Heart left ventricle (tissue), 16 donors: Measurements from ENCODE around the gene PPIP5K2. TPM values are rescaled to one million over a fixed set of nuclear protein-coding genes. Genes with fewer than 3 reads are reported as not detected.
A peak's percentile ranks its signal among the peaks of the same experiment; 100 is the strongest.
"Not testable (repeated sequence)": the region's sequence is repeated elsewhere in the genome, so short reads cannot be mapped to it uniquely, and the experiment has no call there.

Source experiments
- ATAC-seq, 4 donors: fragments of 200-7000 bp; cut with Tn5 transposase; one replicate each; pipeline ENCODE4 v1.9.1; 2020 to 2022; ENCODE audit warnings: moderate library complexity in 4 of 4, mild to moderate bottlenecking in 3 of 4, moderate number of reproducible peaks in 1 of 4
- DNase-seq, 5 donors: peaks; one replicate each; pipeline ENCODE4 v3.0.0-alpha.2; 2020
- H3K27ac ChIP-seq, 12 donors: fragments of 200-600 bp; sonication (generic) in 4 of 12; one replicate each; pipeline versions ENCODE4 v1.5.0 to v1.8.0; 2016 to 2022; ENCODE audit warnings: mild to moderate bottlenecking in 2 of 12
- H3K27me3 ChIP-seq, 9 donors: fragments of 200-600 bp; sonication (generic) in 2 of 9; one replicate each; pipeline versions ENCODE4 v1.5.1 to v1.8.0; 2016 to 2022; ENCODE audit warnings: mild to moderate bottlenecking in 3 of 9
- H3K36me3 ChIP-seq, 9 donors: fragments of 200-600 bp; sonication (generic) in 2 of 9; one replicate each; pipeline versions ENCODE4 v1.5.0 to v1.8.0; 2018 to 2022; ENCODE audit warnings: mild to moderate bottlenecking in 2 of 9
- H3K4me1 ChIP-seq, 12 donors: fragments of 200-600 bp; sonication (generic) in 4 of 12; one replicate each; pipeline versions ENCODE4 v1.5.0 to v1.8.0; 2016 to 2022; ENCODE audit warnings: mild to moderate bottlenecking in 3 of 12
- H3K4me3 ChIP-seq, 12 donors: fragments of 200-600 bp; sonication (generic) in 4 of 12; one replicate each; pipeline versions ENCODE4 v1.5.0 to v1.8.0; 2017 to 2022; ENCODE audit warnings: mild to moderate bottlenecking in 9 of 12, moderate library complexity in 4 of 12
- H3K9me3 ChIP-seq, 12 donors: fragments of 200-600 bp; sonication (generic) in 4 of 12; one replicate each; pipeline versions ENCODE4 v1.5.0 to v1.8.0; 2016 to 2022; ENCODE audit warnings: mild to moderate bottlenecking in 1 of 12
- CTCF ChIP-seq, 12 donors: fragments of 200-600 bp; sonication (generic) in 4 of 12; IDR thresholded peaks; one replicate each; pipeline versions ENCODE4 v1.5.0 to v1.8.0; 2018 to 2022; ENCODE audit warnings: antibody characterized with exemption in 12 of 12, mild to moderate bottlenecking in 5 of 12
- POLR2A ChIP-seq, 2 donors: fragments of 450-650 bp; IDR thresholded peaks; one replicate each; pipeline ENCODE4 v1.6.1; 2017; ENCODE audit warnings: antibody characterized with exemption in 2 of 2, mild to moderate bottlenecking in 2 of 2, moderate library complexity in 2 of 2
- WGBS, 4 donors: extraction: QIAGEN DNeasy Blood & Tissue Kit in 2 of 4; methylation state at CpG; one replicate each; pipeline versions ENCODE4 v1.1.5 to v1.1.7; 2013 to 2018; 5-methylcytosine and 5-hydroxymethylcytosine counted together
- intact Hi-C, 10 donors: fragments of 100-400 bp; cut with DNase I; formaldehyde crosslinking; loops; one replicate each; pipeline versions ENCODE4 v1.11.1 to v1.14.2; 2022
- long read RNA-seq, 3 donors: library from polyadenylated mRNA; unstranded; transcript quantifications; one replicate each; pipeline ENCODE4 v2.0.0, GENCODE V29; 2020 to 2021
- polyA plus RNA-seq, 2 donors: library from polyadenylated mRNA; stranded (reverse); fragments of 200-250 nt; gene quantifications; one replicate each; pipeline ENCODE4 v1.2.3, GENCODE V29; 2013
- total RNA-seq, 9 donors: library from RNA; depleted of rRNA in 2 of 9; stranded (reverse); fragments of >200 nt in 2 of 9; fragmentation: NEBNext Ultra II Directional in 3 of 9; extraction: Animal tissue kit (Norgen Biotek cat#: 25700) in 3 of 9; gene quantifications; one replicate each; pipeline versions ENCODE4 v1.1.0 to v1.2.4, GENCODE V29; 2016 to 2023
- donor health status: ischemic (EF 13 %, LVEDD 7.1; RV severe dilation, severe dysfunction).
- donor health status: healthy with polysubstance abuse.
- donor health status: DM: no; HTN: yes; CAD: no.
- donor health status: DM: no; HTN: no; CAD: no.
- donor health status: ischemic (EF 25% LVEDD 6.9; RV normal size, moderate dysfunction).
- donor health status: ischemic (EF 25% LVEDD 5.7; RV mildly dilated, moderate dysfunction).
- donor health status: healthy.
- donor health status: DM: yes; HTN: yes; CAD: no.
- donor health status: ischemic (EF 35%, LVEDD 5.7; RV mildly dilated, moderate dysfunction).
- donor health status: nonischemic (EF 11% LVEDD 7.7; RV severe dilation, severe dysfunction).
- donor health status: DM: yes; HTN: yes; CAD: no.
- donor health status: PGD.
- donor health status: ischemic (EF 29% LVEDD 5.4; RV normal size, mild dysfunction).
- donor health status: nonischemic (EF 23%, LVEDD 6.1; RV moderate dilation, normal function).

PPIP5K2 gene
- total RNA-seq (10 to 100 TPM; 25.2 to 59.8 (median 39.1) TPM), polyA plus RNA-seq (10 to 100 TPM; 16.6 to 34.9 TPM)
- long read RNA-seq, donor 1, partial matches to known transcripts = 4 of 20 reads
- long read RNA-seq, donor 1, other reads (novel, unspliced or antisense) = 16 of 20 reads
- long read RNA-seq, donor 2, partial matches to known transcripts = 18 of 32 reads
- long read RNA-seq, donor 2, other reads (novel, unspliced or antisense) = 13 of 32 reads
- long read RNA-seq, donor 3, full-length matches to known transcripts = 1 of 32 reads
- long read RNA-seq, donor 3, partial matches to known transcripts = 8 of 32 reads
- long read RNA-seq, donor 3, other reads (novel, unspliced or antisense) = 23 of 32 reads

GRCh38 chr5:103119765-103120606 is at the start of gene PPIP5K2, which contains the start of gene GIN1:
PPIP5K2 (plus strand) TSS chr5:103120301; CDS start chr5:103129590, 9,289 bp downstream.
GIN1 (minus strand) TSS chr5:103120138; CDS start chr5:103108707, 11,431 bp downstream.
- H3K4me1 ChIP-seq = peaks cover 0 to 40% (median 27%) of the 10 kb centered on the region in 12 donors
- intact Hi-C loops = loop anchor here in 4 of 10 donors (2.0 to 10.0 kb wide), 5 partner anchors 25 to 445 kb away; partner anchors contain the start of genes PAM (in 2 of the 4) and NUDT12 (in 1 of the 4)
- peak within 1 kb of the TSS; percentile 58 to 94 (median 80) for H3K4me3 ChIP-seq
- H3K9me3 ChIP-seq = no peaks in the 10 kb centered on the region
- TF ChIP-seq CTCF (IDR thresholded peaks at IDR 0.05) (no peak), POLR2A (IDR thresholded peaks at IDR 0.05) (peak in 1 of 2 donors; percentile 71)
- H3K27me3 ChIP-seq = no peaks in the 10 kb centered on the region
- DNase-seq = peak; percentile 95 to 97 (median 96)
- 0 to 1% (median 0%) methylated on average over 44 to 46 of the region's 46 CpGs for WGBS, 4 donors
- peak; percentile 98 to 100 (median 99) for ATAC-seq
- peak within 1 kb of the TSS; percentile 89 to 99 (median 92) for H3K27ac ChIP-seq
- H3K36me3 ChIP-seq = no peaks in the 10 kb centered on the region

- ATAC-seq, H3K4me3 ChIP-seq, H3K4me1 ChIP-seq, H3K27ac ChIP-seq, H3K36me3 ChIP-seq, H3K27me3 ChIP-seq, intact Hi-C loops, DNase-seq: not testable (repeated sequence)
- WGBS, 4 donors = 79 to 94% (median 83%) methylated on average over 4 of the region's 4 CpGs
- peaks cover 0 to 46% (median 19%) of the 10 kb centered on the region in 12 donors for H3K9me3 ChIP-seq
These were observed 46.6 kb upstream of the PPIP5K2 start for GRCh38 chr5:103073500-103073899.

- peaks cover 0 to 66% (median 30%) of the 10 kb centered on the region in 12 donors for H3K9me3 ChIP-seq
- H3K27me3 ChIP-seq = no peaks in the 10 kb centered on the region
- no peak overlapping the region for H3K27ac ChIP-seq
- no peak overlapping the region for H3K4me3 ChIP-seq
- DNase-seq (no peak), ATAC-seq (no peak)
- no peaks in the 10 kb centered on the region for H3K4me1 ChIP-seq
- WGBS, 4 donors = 84 to 91% (median 87%) methylated on average over 4 of the region's 4 CpGs
- TF ChIP-seq CTCF (IDR thresholded peaks at IDR 0.05) = no peak
- TF ChIP-seq POLR2A (IDR thresholded peaks at IDR 0.05) = no peak
- no peaks in the 10 kb centered on the region for H3K36me3 ChIP-seq
- intact Hi-C loops = no loop called here
These were observed 44.7 kb upstream of the PPIP5K2 start for GRCh38 chr5:103075442-103075841.

- Histone ChIP-seq H3K36me3 (peaks cover 0 to 8% (median 0%) of the 10 kb centered on the region in 9 donors), H3K4me3 (no peak overlapping the region), H3K27me3 (no peaks in the 10 kb centered on the region), H3K9me3 (peaks cover 0 to 99% (median 51%) of the 10 kb centered on the region in 12 donors), H3K27ac (no peak overlapping the region), H3K4me1 (no peaks in the 10 kb centered on the region)
- TF ChIP-seq CTCF (IDR thresholded peaks at IDR 0.05) = no peak
- no peak for TF ChIP-seq POLR2A (IDR thresholded peaks at IDR 0.05)
- DNase-seq (no peak), ATAC-seq (no peak)
- intact Hi-C loops = no loop called here
- 78 to 98% (median 93%) methylated on average over 3 to 4 of the region's 4 CpGs for WGBS, 4 donors
These were observed 40.3 kb upstream of the PPIP5K2 start for GRCh38 chr5:103079796-103080195.
